ENCODE data around the gene ZDHHC9. TPM values are rescaled to one million over a fixed set of nuclear protein-coding genes. Genes with fewer than 3 reads are reported as not detected.

ZDHHC9 gene
- total and polyA plus RNA-seq, 9 of the 15 experiments (the other 6 are each of a cell fraction or from before 2014, with no cell fraction given), result 6.8 to 22.4 (median 9.1) TPM

GRCh38 chrX:129798888-129799287, 44.8 kb downstream of the ZDHHC9 start:
- peaks cover 2% of the 10 kb centered on the region for H3K9me1 ChIP-seq (ENCODE audit: control insufficient read depth, insufficient read depth, low read length)
- ChIA-PET CTCF (ENCODE audit: low intra/inter-chr PET ratio) (no interaction called here), POLR2A (interaction anchor here (0.7 kb wide), 1 partner anchor 298 kb away, joined by 3 read pairs; no protein-coding TSS in a partner anchor)
- H3K36me3 ChIP-seq (ENCODE audit: control insufficient read depth, insufficient read depth, low read length), result peaks cover 6% of the 10 kb centered on the region; the same call in 1 of the 3 replicates
- H3K9me3 ChIP-seq (replicated peaks; ENCODE audit: control insufficient read depth, insufficient read depth, low read depth, low read length), result no peaks in the 10 kb centered on the region
- intact Hi-C loops (cut with micrococcal nuclease), result no loop called here
- H3K27me3 ChIP-seq (ENCODE audit: control insufficient read depth in 2 of 2, insufficient read depth in 2 of 2, low read length in 2 of 2), result no peaks in the 10 kb centered on the region
- WGBS (ENCODE audit: insufficient coverage, low coverage, missing lambda C conversion rate), result 75% methylated on average over 5 of the region's 5 CpGs
- no peak overlapping the region for H3K9ac ChIP-seq (ENCODE audit: insufficient read depth in 1 of 2, low read depth in 2 of 2, low read length in 2 of 2)
- no peak for ATAC-seq
- H3K27ac ChIP-seq (ENCODE audit: extremely low read depth, low read depth, low read length), result no peak overlapping the region
- no peak for FAIRE-seq
- no peak overlapping the region for H3K4me3 ChIP-seq
- H3K4me1 ChIP-seq (replicated peaks in 1 of 2; ENCODE audit: control insufficient read depth in 2 of 2, insufficient read depth in 2 of 2, low read length in 2 of 2), result peaks cover 0 to under 1% of the 10 kb centered on the region in 2 experiments; a peak in 1 of 5 replicates
- BruUV-seq (replicated peaks), result no TSS peak
- H2AFZ ChIP-seq (ENCODE audit: low read depth, low read length), result no peak overlapping the region
- no peaks in the 10 kb centered on the region for H3K79me2 ChIP-seq (ENCODE audit: control insufficient read depth, insufficient read depth, low read length)
- H3K4me2 ChIP-seq (ENCODE audit: insufficient read depth, low read length), result no peak overlapping the region
- no peak for DNase-seq (ENCODE audit: extremely low read depth in 1 of 4, low spot score in 3 of 4)
- in situ Hi-C loops (cut with MboI), result no loop called here
- H4K20me1 ChIP-seq (replicated peaks; ENCODE audit: control insufficient read depth, insufficient read depth, low read length), result no peaks in the 10 kb centered on the region
- TF ChIP-seq MAFF (IDR thresholded peaks at IDR 0.05; ENCODE audit: low read length), result no peak

- FAIRE-seq, result no peak
- ATAC-seq, result no peak
- Histone ChIP-seq H3K27ac (ENCODE audit: extremely low read depth, low read depth, low read length) (no peak overlapping the region), H3K9me1 (ENCODE audit: control insufficient read depth, insufficient read depth, low read length) (peaks cover 2% of the 10 kb centered on the region), H3K4me2 (ENCODE audit: insufficient read depth, low read length) (no peak overlapping the region), H3K4me3 (no peak overlapping the region), H2AFZ (ENCODE audit: low read depth, low read length) (no peak overlapping the region), H3K9me3 (replicated peaks; ENCODE audit: control insufficient read depth, insufficient read depth, low read depth, low read length) (no peaks in the 10 kb centered on the region), H3K27me3 (ENCODE audit: control insufficient read depth in 2 of 2, insufficient read depth in 2 of 2, low read length in 2 of 2) (no peaks in the 10 kb centered on the region), H4K20me1 (replicated peaks; ENCODE audit: control insufficient read depth, insufficient read depth, low read length) (no peaks in the 10 kb centered on the region), H3K36me3 (ENCODE audit: control insufficient read depth, insufficient read depth, low read length) (peaks cover 6% of the 10 kb centered on the region; the same call in 1 of the 3 replicates), H3K4me1 (replicated peaks in 1 of 2; ENCODE audit: control insufficient read depth in 2 of 2, insufficient read depth in 2 of 2, low read length in 2 of 2) (peaks cover 0 to 5% of the 10 kb centered on the region in 2 experiments; a peak in 1 of 5 replicates), H3K79me2 (ENCODE audit: control insufficient read depth, insufficient read depth, low read length) (no peaks in the 10 kb centered on the region), H3K9ac (ENCODE audit: insufficient read depth in 1 of 2, low read depth in 2 of 2, low read length in 2 of 2) (no peak overlapping the region)
- ChIA-PET CTCF (ENCODE audit: low intra/inter-chr PET ratio) (no interaction called here), POLR2A (interaction anchor here (0.7 kb wide), 1 partner anchor 297 kb away, joined by 3 read pairs; no protein-coding TSS in a partner anchor)
- WGBS (ENCODE audit: insufficient coverage, low coverage, missing lambda C conversion rate), result 100% methylated on average over 2 of the region's 3 CpGs
- DNase-seq (ENCODE audit: extremely low read depth in 1 of 4, low spot score in 3 of 4), result no peak
- intact Hi-C loops (cut with micrococcal nuclease) (no loop called here), in situ Hi-C loops (cut with MboI) (no loop called here)
- BruUV-seq (replicated peaks), result no TSS peak
- no peak for TF ChIP-seq SMARCE1 (IDR thresholded peaks at IDR 0.05)
- TF ChIP-seq LCOR (CRISPR knock-in tag; IDR thresholded peaks at IDR 0.05), result no peak
- TF ChIP-seq ZBTB2 (IDR thresholded peaks at IDR 0.05), result no peak
- no peak for TF ChIP-seq THRA (IDR thresholded peaks at IDR 0.05)
- TF ChIP-seq CREB5 (CRISPR knock-in tag; IDR thresholded peaks at IDR 0.05), result no peak
- no peak for TF ChIP-seq TAL1 (IDR thresholded peaks at IDR 0.05)
- no peak for TF ChIP-seq PYGO2 (tag; IDR thresholded peaks at IDR 0.05)
- TF ChIP-seq ZNF253 (CRISPR knock-in tag; conservative IDR thresholded peaks at IDR 0.05), result no peak
- TF ChIP-seq RBM15 (IDR thresholded peaks at IDR 0.05; ENCODE audit: insufficient read depth, low read length), result no peak
- no peak for TF ChIP-seq KHSRP (IDR thresholded peaks at IDR 0.05)
- TF ChIP-seq NCOA1 (IDR thresholded peaks at IDR 0.05; ENCODE audit: low read depth), result no peak
Observed at GRCh38 chrX:129798456-129798855, 45.2 kb downstream of the ZDHHC9 start.

Measured in K562 (cell line).